Activated naive CD4-positive, alpha-beta T cell (primary cell): ENCODE measurements around the gene BRD2.
"Not testable (repeated sequence)": the region's sequence is repeated elsewhere in the genome, so short reads cannot be mapped to it uniquely, and the experiment has no call there.

ENCODE experiments used
- DNase-seq, 4 experiments: peaks; one replicate each; lab custom pipeline; 2025; lab: John Stamatoyannopoulos, UW

The BRD2 gene

DNA sequence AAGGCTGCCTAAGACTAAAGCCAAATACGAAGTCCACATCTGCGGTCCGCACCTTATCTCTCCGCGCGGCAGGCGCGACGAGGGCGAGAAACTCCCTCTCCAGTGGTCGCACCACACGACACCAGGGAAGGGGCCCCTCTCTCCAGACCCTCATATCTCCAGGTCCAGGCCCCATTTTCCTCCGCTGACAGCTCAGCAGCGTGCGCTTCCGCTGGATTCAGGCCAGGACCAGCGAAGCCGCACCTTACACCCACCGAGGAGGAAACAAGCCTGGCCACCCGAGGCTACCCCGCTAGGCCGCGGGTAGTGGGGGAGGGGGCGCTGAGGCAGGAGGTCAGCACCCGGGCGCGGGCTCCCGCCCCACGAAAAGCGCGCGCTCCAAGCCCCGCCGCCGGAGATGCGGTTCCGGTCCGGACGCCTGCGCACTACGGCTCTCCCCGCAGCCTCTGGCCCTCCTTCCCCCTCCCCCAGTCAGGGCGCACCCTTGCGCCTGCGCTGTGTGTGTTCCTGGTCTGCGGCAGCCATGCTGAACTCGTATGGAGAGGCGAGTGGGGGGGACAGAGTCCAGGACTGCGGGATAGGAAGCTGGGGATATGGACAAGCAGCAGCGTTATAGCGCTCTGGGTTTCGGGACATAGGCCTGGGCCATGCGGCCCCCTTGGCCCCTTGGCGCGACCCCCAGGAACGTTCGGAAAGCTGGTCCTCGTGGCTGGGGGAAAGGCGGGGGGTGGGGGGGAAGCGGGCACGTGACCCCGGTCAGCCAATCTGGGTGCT is at the start of gene BRD2:
TSS of gene BRD2 (plus strand) at position 502 of the 774 bp plus-strand sequence. CDS start 4,305 bp downstream, outside the sequence.
- peak; percentile 87 to 95 (median 89) for DNase-seq

DNA sequence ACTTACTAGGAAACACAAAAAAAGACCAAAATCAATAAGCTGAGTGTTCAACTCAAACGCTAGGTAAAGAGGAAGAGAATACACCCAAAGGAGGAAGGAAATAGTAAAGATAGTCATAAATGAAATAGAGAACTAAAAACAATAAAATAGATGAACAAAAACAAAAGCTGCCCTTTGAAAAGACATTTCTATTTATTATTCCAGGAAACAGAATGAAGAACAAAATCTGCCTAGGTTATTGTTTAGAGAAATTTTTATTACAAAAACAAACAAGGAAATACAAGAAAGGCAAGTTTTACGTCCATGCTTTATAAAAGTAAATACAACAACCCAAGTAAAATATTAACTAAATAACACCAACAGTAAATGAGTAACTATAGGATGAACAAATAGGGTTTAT is 47.7 kb upstream of the BRD2 start:
- no peak for DNase-seq

DNA sequence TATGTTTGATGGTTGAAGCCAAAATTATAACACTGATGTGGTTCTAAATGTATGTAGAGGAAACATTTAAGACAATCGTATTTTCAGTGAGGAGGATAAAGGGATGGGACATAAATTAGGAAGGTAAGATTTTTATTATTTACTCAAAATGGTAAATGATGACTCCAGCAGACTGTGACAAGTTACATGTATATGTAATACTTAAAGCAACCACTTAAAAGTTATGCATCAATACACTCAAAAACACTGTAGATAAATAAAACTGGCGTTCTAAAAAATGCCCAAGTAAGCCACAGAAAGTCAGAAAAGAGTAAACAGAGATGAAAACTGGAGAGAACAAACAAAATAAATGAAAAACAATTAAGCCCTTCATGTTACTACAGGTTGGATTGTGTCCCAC is 46.3 kb upstream of the BRD2 start:
- DNase-seq = no peak

DNA sequence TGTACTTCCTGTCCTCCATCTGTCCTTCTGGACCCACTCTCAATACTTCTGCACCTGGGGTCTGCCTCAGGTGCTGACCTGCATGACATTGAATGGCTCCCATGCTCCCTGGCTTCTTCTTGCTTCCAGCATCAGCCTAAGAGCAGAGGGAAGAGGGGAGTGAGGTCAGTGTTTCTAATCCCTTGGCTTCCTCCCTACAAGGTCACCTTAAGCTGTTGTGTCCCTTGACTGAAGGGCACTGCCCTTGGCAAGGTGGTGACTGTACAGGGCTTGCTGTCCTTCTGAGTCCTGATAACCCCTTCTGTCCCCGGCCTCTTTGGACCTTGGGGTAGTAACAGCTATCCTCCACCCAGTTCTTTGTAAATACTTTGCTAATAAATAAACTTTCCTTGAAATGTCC is 37.2 kb upstream of the BRD2 start:
- no peak for DNase-seq

DNA sequence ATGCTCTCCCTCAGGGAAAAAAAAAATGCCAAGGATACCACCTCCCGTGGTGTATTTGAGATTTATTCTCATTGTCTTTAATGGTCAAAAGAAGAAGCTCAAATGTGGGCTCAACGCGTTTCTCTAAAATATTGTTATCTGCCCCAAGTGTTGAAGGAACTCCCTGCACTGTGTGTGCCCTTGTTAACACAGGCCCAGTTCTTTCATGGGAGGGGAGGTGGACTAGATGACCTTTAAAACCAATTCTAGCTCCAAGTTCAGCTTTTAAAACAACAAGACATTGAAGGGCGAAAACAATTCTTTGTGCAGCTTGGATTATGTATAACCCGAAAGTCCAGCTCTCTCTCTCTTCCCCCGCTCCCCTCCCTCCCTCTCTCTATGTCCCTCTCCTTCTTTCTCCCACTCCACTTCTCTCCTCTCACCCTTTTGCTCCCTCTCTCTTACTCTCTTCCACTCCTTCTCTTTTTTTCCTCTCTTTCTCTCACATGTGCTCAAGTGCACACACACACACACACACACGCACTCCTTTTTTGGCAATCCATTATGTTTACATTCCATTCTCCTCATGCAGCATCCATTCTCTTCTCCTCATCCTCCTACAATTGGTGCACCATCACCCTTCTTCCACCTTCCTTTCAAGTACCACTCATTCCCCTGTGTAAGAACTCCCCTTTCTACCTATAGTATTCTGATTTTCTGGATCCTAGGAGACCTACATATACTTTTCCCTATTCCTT is 36.1 kb upstream of the BRD2 start:
- no peak for DNase-seq

DNA sequence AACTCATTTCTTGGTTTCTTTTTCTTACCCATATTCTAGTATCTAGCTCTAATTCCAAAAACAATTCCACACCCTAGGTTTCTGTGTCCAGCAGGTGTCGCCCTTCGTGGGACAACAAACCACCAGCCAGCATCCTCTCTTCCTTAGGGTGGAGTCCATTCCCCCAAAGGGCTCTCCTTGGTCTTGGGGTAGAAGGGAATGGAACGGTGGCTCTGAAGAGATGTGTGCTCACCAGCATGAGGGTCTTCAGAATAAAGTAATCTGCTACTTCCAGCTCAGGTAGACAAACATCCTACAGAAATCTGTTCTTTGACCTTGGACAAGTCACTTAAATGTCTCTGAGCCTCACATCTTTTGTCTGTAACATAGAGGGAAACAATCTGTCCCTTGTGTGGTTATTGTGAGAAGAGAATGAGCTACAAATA is 34.7 kb upstream of the BRD2 start:
- peak; percentile 28 to 70 (median 58) for DNase-seq

DNA sequence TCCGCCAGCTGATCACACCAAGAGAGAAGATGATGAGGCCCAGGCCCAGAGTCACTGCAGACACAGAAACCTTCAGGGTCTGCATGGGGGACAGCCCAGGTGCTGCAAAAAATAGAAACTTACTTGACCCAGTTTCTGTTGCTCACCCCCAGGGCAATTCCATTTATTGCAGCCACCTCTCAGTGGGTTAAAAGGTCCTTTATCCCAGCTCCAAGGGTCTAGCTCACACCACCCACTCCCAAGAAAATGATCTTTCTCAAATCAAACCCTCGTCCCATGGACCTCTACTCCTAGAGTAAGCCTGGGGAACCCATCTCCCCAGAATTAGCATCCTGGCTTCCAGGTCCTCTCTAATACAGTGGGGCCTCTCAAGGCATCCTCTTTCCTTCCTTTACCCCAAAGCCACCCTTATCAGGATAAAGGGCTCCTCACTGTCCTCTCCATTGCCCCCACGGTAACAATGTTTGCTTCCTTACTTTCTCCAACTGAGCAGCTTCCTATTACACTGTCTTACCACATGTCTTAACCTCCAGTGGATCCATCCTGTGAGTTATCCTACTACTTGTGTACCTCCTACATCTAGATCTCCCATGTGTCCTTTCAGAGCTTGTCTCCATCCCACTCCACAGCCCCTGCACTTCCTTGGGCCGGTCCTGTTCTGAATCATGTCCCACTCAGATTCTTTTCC is 32.7 kb upstream of the BRD2 start:
- no peak for DNase-seq

DNA sequence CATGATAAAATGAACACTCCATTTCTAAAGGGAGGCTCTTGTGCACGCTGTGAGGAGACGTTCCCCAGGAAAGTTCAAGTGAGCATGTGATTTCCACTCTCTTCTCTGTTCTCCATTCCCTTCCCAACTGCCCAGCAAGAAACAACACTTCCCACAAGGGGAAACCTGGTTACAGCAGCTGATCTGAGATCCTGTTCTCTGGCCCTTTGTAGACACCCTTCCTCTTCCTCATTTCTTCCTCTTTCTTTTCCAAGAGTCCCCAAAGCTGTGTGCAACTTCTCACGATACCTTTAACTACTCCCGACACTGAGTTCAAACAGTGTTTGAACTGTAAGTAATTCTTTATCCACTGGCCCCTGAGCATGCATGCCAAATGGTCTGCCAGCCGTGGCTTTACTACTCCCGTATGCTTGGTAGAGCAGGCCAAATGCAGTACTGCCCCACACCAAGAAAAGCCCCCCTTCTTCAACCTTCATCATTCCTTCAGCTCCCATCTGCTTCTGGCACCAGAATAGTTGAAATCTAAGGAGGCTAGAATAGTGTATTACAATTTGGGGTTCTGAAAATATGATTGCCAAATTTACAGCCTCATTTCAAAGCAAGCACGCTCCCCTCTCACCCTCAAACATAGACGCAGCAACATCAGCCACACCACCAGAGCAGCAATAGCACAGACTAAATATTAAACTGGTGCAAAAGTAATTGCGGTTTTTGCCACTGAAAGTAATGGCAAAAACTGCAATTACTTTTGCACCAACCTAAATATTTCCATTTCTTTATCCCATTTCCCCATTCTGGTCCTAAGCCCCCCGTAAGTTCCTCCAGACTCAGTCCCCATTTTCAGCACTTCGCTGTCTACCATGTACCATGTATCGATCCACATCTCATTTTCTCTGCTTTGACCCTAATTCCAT is 31.9 kb upstream of the BRD2 start:
- no peak for DNase-seq

DNA sequence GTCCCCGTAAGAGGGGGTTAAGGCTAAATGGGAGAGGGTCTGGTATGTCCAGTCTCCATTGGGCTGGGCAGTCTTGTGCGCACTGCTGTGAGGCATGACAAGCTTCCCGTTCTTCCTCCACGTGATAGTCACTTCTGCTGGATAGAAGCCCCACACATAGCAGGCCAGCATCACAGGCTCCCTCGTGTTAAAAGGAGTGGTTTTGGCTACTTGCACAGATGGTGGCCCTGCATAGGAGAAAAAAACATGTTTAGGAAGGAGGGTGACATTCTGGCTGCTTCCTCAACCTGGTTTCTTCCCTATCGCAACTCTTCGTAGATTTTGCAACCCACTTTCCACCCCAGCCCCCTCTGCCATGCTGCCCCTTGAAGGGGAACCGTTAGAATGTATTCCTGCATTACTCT is 31.2 kb upstream of the BRD2 start:
- DNase-seq = no peak

DNA sequence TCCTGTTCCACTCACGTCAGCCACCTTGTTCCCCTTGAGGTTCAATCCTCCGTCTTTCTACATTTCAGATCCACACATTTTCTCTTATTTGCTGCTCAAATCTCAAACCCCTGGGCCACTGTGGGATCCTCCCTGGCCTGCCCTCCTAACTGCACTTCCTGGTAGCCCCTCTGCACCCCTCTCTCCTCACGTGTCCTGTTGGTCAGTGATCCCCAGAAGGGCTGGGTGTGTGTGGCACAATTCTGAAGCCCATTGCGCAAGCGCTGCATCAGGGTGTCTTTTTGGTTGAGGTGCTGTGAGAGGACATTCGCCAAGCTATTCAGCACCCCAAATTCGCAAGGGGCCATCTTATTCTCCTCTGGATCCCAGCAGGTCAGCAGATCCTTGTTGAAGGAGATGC is 29.9 kb upstream of the BRD2 start:
- DNase-seq = no peak

DNA sequence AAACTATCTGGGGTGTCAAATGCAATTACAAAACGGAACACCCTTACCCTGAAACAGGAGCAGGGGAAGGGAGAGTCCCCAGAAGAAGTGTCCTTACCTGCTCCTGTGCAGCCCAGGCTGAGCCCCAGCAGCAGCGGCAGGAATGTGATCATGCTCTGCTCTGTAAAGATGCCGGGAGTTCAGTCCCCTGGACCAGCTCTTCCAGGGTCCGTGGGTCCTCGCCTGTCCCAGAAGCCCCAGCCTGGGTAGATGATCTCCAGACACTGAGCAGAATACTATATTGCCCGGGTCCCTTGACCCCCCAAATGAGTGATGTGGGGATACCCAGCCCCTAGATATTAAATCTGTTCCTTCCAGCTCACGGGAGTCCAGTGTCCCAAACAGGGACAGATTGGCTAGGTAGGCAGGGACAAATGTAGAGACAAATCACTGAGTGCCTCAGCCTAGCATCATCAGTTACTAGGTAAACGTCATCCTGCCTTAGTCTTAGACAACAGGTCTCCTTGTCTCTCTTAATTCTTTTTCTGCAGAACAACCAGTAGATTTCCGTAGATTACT is 27.7 kb upstream of the BRD2 start, which contains the start of gene HLA-DMB:
TSS of gene HLA-DMB (minus strand) at position 373 of the 558 bp plus-strand sequence. CDS start at position 152, 221 bp downstream.
- peak in 1 of 4 experiments; percentile 20 for DNase-seq

DNA sequence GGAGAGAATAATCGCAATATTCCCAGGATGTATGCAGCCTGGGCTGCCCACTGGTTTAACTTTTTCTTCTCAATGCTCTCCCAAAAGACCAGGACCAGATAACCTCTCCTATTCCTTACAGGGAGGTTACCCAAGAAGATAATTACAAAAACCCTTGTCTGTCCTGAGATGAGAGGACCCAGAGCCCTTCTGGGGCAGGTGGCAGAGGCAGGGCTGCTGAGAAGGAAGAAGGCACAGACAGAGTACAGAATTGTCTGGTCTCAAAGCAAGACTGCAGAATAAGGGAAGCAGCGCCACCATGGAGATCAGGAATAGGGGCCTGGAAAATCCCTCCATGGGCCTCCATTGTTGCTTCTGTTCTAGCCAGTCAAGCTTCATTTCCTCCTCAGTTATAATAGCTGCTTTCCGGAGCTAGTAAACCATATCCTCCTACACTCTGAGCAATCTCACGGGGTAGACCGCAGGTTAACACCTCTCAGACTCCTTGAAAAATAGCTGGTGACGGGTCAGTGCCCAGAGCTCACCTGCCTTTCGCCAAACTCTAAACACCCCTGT is 27.1 kb upstream of the BRD2 start:
- no peak for DNase-seq

DNA sequence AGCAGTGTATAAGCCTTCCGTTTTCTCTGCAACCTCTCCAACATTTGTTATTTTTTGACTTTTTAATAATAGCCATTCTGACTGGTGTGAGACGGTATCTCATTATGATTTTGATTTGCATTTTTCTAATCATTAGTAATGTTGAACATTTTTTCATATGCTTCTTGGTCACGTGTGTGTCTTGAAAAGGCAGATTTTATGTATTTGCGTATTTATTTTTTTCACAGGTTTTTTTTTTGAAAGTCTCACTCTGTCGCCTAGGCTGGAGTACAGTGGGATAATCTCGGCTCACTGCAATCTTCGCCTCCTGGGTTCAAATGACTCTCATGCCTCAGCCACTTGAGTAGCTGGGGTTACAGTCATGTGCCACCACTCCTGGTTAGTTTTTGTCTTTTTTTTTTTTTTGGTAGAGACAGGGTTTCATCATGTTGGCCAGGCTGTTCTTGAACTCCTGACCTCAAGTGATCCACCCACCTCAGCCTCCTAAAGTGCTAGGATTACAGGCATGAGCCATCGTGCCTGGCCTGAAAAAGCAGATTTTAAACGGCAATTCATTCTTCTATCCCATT is 25.8 kb upstream of the BRD2 start:
- not testable (repeated sequence) for DNase-seq

DNA sequence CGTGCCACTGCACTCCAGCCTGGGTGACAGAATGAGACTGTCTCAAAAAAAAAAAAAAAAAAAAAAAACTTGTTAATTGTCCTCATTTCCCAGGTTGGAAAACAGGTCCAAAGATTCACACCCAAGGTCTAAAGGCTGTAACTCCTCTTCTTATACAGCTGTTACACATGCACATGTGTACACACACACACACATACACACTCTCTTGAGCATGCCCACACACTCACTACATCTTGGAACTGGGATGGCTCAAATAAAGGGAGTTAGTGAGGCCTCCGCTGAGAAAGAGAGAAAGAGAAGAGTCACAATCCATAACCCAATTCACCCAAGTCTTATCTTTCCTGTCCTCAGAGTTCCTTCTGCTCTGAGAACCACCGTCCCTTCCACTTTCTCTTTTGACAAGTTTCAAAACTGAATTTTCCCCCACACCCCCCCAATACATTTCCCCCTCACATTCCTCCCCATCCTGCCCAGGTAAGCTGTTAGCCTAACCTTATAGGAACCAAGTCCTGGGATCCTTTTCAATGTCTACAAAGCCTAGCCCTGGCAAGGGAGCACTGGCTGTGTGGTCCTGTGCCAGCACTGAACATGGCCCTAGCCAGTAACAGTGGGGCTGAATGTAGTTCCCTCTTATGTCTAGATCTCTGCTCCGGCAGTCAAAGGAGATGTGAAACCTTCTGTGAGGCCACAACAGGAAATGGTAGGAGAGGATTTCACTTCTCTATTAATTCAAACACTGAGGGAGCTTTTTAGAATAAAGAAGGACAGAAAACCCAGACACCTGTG is 24.3 kb upstream of the BRD2 start:
- no peak for DNase-seq

DNA sequence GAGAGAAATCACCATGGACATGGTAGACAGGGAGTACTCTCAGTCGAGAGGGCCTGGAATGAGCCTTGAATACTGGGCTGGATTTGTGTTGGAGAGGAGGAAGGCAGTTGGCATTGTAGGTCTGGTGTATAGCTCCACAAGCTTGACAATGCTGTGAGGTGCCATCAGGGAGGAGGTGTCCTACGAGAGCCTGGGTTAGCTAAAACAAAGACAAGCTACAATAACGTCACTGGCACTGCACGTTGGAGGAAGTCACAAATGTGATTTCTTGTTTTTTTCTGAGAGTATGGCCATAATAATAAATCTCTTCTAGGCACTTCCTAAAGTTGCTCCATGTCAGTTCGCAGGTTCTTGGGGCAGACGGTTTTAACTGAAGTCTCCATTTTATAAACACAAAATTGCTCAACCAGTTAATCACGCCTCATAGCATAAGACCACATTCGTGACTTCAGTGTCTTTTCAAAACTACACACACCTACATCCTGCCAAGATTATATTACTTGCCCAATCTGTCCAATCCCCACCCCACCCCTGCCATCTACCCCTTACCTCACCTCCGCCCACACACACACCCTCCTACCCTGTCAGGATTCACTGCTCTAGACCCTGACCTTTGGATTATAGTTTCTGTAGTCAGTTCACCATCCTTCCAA is 23.2 kb upstream of the BRD2 start:
- no peak for DNase-seq

DNA sequence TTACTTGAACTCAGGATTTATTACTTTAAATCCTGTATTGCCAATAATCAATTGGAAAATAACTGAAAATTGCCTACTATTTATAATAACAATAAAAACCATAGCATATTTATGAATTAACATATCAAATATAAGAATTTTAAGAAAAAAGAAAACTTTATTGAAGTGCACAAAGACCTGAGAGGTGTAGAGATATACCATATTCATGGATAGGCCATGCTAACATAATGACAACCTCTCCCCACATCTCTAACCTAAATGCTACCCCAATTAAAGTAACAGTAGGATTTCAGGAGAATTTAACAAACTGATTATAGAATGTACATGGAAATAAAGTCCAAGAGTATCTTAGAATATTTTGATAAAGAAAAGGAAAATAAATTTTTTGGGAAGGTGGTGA is 22.4 kb upstream of the BRD2 start:
- no peak for DNase-seq

DNA sequence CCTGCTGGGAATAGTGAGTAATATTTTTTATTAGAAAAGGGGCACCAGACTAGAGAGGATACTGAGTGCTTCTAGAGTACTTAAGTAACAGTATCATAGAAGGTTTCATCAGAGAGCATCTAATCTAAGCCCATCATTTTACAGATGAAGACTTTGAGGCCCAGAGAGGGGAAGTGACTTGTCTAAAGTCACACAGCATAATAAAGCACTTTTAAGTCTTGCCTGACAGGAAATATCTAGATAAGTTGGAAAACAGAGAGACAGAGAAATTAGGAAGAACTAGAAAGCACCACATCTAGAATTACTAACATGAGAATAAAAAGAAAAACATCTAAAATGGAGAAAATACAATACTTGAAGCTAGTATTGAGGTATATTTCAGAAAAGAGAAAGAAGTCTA is 21.5 kb upstream of the BRD2 start:
- DNase-seq = no peak

DNA sequence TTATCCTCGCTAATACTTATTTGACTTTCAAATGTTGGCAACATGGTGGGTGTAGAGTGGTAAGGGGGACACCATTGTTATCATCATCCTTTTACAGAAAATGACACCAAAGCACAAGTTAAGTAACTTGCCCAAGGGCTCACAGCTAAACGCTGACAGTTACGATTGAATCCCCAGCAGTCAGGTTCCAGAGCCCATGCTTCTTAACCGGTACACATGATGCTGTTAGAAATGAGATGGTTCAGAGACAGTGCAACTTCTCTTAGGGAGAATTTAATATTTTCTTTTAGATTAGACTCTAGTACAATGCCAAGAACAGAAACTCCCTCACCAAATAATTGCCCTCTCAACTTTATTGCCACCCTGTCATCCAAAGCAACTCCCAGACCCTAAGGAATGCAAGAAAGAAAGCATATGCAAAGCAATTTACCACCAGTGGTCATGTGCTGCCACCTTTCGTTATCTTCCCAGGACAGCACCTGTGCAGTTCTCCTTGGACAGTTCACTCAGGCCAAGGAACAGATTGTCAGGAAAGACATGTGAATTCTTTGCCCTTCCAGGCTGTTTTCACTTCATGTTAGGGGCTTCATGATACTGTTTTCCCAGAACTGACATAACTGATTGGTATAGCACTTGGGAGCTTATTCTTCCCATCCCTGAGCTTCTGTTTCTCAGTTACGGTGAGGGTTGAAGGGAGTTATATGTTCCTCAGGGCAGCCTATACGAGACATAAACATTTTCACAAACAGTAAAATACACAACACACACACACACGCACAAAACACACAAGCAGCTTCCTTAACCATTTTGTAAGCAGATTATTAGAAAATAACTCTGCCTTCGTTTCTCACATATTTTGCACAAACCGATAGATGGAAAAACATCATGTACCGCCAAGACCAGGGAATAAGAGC is 20.6 kb upstream of the BRD2 start:
- no peak for DNase-seq
